HG03280 (cell line): ENCODE results near the gene NLGN2.

Source experiments
- ATAC-seq: cut with Tn5 transposase; IDR thresholded peaks from one replicate; pipeline ENCODE4 v1.9.1; 2021; ENCODE audit warnings: mild to moderate bottlenecking, moderate library complexity; ENCODE audit not compliant: unreplicated experiment

Gene NLGN2

DNA sequence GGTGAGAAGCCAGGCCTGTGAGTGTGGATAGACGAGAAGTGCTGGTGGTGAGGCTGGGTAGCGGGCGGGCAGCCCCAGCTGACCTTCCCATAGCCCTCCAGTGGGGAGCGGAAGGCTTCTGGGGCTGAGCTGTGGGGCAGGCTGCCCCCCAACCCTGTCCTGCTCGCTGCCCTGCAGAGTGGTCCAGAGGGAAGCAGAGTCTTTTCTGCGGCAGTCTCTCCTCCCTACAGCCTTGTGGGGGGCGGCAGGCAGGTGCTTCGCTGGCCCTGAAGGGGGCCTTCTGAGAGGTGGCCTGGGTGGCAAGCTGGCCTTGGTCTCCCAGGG, 3.7 kb downstream of the NLGN2 start:
- no peak for ATAC-seq

DNA sequence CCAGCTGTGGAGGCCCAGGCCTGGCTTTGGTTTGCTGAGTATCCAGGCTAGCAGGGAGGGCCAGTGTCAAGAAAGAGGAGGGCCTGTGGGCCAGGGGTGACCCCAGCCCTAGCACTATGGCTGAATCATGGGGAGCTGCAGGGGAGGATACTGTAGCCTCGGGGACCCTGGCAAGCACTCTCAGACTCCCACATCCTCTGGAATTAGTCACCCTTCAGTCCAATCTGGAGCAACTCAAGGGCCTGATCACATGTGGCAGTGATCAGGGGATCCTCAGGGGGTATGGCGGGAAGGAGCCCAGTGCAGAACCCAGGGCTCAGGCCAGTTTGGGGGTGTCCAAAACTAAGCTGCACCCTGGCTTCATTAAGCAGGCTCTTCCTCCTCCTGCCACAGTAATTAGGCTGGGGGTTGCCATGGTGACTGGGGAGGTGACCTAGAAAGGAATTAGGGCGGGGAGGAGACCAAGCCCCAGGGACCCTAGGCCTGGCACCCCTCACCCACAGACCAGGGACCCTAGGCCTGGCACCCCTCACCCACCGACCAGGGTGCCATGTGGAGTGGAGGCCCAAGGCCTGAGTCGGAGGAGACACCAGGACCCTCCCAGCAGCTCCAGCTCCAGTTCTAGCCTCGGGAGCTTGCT, 5.8 kb downstream of the NLGN2 start:
- no peak for ATAC-seq

DNA sequence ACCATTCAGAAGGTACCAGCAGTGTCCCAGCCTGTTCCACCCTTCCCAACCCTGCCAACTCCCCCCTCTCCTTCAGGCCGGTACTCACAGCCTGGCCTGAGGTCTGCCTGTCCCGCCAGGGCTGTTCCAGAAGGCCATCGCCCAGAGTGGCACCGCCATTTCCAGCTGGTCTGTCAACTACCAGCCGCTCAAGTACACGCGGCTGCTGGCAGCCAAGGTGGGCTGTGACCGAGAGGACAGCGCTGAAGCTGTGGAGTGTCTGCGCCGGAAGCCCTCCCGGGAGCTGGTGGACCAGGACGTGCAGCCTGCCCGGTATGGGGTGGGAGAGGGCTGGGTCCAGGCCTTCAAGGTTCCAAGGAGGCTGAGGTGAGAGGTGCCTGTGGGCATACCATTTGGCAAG, 7.2 kb downstream of the NLGN2 start:
- no peak for ATAC-seq

DNA sequence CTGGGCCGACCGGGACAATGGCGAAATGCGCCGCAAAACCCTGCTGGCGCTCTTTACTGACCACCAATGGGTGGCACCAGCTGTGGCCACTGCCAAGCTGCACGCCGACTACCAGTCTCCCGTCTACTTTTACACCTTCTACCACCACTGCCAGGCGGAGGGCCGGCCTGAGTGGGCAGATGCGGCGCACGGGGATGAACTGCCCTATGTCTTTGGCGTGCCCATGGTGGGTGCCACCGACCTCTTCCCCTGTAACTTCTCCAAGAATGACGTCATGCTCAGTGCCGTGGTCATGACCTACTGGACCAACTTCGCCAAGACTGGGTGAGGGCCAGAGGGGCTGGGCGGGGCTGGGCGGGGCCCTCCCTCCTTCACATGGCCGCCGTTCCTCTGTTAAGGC, 8.1 kb downstream of the NLGN2 start:
- ATAC-seq = no peak

DNA sequence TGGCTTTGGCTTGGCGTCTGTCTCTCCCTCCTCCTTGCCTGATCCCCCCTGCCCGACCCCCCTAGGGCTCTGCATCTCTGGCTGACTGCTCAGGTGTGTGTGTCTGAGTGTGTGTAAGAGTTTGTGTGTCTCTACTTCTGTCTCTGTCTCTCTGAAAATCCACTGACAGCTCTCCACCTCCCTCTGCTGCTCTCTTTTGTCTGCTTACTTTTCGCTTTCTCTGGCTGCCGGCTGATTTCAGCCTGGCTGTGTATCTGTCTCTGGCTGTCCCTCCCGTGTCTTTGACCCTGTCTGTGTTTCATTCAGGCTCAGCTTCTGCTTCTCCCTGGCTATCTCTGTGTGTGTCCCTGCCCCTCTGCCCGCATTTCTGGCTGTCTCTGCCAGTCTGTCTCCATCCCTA, 8.7 kb downstream of the NLGN2 start:
- ATAC-seq = no peak

DNA sequence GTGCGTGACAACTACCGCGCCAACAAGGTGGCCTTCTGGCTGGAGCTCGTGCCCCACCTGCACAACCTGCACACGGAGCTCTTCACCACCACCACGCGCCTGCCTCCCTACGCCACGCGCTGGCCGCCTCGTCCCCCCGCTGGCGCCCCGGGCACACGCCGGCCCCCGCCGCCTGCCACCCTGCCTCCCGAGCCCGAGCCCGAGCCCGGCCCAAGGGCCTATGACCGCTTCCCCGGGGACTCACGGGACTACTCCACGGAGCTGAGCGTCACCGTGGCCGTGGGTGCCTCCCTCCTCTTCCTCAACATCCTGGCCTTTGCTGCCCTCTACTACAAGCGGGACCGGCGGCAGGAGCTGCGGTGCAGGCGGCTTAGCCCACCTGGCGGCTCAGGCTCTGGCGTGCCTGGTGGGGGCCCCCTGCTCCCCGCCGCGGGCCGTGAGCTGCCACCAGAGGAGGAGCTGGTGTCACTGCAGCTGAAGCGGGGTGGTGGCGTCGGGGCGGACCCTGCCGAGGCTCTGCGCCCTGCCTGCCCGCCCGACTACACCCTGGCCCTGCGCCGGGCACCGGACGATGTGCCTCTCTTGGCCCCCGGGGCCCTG, 9.5 kb downstream of the NLGN2 start:
- ATAC-seq = no peak

DNA sequence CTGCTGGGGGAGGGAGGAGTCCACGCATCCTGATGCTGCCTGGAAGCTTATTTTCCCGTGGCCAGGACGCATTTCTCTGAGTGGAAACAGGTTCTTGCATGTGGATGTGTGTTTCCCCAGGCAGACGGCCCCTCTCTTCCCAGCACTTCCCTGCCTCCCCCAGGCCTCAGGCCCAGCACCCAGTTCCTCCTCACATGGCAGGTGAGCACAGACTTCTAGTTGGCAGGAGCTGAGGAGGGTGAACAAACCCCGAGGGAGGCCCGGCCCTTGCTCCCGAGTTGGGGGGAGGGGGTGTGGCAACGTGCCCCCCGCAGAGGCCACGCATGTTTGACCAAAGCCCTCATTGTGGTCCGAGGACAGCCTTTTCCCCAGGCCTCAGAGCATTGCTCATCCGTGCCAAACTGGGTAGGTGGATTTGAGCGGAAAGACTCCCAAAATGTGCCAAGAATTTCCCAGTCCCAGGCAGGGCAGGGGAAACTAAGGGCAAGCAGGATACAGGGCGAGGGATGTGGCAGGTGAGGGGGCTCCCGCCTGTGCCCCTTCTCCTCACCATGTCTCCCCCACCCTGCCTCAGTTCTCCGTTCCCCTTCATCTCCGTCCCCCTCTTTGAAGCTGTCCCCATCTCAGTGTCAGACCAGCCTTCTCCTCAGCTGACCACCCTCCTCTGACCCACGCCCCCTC, 11.0 kb downstream of the NLGN2 start:
- ATAC-seq = no peak

DNA sequence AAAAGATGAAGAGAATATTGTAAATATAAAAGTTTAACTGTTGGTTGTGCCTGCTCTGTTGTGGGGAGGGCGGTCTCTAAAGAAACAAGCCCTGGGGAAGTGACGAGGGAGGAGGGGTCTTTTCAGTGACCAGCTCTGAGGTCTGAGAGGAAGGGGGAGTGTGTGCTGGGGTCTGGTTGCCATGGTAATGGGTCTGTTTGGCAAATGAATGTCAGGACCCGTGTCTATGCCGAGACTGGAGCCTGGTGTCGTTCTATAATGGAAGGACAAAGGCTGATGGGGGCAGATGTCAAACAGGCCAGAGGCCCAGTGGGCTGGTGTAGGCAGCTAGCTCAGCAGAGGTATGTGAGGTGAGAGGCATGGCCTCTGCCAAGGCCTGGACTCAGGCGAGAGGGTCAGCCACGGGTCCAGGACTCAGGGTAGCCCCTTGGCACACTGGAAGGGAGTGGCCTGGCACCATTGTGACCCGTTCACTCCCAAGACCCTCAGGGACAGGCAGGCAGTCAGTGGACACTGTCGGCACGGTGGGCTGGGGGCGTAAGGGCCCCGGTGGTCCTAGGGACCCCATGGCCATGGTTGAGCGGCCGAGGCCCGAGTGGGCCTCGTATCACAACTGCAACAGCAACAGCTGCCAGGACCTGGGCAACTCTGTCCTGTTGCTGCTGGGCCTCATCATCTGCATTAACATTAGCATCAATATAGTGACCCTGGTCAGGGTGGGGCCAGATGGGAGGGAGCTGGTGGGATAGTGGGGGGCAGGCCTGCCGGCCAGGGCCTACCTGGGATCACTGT, 12.4 kb downstream of the NLGN2 start, which contains the start of gene SPEM1:
Gene SPEM1 (plus strand): TSS at position 506 of the 792 bp plus-strand sequence. CDS start 61 bp downstream, at position 567.
- no peak for ATAC-seq

DNA sequence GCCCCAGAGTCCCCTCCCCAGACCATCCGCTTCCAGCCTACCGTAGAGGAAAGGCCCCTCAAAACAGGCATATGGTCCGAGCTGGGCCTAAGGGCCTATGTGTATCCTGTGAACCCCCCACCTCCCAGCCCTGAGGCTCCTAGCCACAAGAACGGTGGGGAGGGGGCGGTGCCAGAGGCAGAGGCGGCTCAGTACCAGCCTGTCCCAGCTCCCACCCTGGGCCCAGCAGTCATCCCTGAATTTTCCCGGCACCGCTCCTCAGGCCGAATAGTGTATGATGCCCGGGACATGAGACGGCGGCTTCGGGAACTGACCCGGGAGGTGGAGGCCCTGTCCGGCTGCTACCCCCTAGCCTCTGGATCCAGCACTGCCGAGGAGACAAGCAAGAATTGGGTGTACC, 13.5 kb downstream of the NLGN2 start:
- no peak for ATAC-seq

DNA sequence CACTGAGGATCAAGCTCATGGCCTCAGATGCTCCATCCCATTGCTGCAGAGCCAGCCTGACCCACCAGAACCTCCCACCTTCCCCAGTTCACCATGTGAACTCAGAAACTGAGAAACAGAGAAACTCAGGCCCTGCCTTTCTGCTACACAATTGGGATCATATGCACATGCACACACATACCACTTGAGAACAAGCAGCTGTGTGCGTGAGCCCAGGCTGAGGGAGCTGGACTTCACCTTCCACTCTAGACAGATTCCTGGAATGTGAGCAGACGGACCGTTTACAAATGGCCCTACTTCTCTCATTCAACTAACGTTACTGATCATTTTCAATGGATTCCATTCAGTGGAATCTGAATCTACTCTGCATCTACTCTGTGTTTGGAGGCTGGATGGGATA, 16.0 kb downstream of the NLGN2 start:
- no peak for ATAC-seq

DNA sequence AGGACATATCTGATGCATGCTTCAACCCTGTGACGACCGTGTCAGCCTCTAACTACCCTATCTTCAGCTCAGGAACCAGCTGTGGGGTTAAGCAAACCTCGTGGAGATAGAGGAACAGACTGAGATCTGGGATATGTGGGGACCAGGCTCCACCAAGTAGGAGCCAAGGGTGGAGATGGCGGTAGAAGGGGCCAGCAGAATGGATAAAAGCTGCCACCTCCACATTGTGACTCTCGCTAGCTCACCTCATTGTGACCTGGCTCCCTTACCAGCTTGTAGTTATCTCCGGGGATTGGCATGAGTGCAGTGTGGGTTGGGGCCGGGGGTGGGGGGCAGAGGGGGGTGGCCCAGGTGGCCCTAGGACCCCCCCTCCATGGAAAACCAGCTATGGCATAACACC, 17.7 kb downstream of the NLGN2 start, which contains the start of gene SPEM2:
Gene SPEM2 (plus strand): TSS at position 301 of the 400 bp plus-strand sequence. CDS start 73 bp downstream, at position 374.
- no peak for ATAC-seq

DNA sequence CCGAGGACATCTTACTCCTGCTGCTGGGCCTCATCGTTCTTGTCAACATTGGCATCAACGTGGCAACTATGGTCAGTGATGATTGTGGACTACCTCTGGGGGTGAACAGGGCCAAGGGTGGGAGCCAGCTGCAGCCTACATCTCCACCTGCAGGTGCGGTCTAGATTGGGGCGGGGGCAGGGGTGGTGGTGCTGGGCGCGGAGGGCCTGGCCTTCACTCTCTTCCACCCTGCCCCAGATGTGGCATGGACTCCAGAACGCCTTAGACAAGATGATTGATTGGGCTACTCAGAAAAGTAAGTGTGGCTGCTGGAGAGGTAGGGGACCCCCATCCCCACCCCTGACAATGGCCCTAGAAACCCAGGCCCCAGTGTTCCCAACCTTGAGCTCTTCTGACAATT, 18.1 kb downstream of the NLGN2 start:
- ATAC-seq = no peak

DNA sequence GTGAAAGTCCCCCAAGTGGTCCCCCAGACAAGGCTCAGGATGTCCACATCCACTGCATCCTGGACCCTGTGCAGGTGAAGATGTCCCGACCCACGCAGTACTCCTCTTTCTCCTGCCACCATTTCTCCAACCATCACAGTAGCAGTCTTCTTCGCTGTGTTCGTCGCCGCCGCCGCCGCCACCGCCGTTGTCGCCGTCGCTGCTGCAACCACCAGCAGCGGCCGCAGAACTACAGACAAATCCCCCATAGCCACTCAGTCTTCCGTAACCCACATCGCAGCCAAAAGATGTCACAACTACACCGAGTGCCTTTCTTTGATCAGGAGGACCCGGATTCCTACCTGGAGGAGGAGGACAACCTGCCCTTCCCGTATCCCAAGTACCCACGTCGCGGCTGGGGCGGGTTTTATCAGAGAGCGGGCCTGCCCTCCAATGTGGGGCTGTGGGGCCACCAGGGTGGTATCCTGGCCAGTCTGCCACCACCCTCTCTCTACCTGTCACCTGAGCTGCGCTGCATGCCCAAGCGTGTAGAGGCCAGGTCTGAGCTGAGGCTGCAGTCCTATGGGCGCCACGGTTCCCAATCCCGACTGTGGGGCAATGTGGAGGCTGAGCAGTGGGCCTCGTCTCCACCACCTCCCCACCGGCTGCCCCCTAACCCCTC, 18.7 kb downstream of the NLGN2 start:
- no peak for ATAC-seq

DNA sequence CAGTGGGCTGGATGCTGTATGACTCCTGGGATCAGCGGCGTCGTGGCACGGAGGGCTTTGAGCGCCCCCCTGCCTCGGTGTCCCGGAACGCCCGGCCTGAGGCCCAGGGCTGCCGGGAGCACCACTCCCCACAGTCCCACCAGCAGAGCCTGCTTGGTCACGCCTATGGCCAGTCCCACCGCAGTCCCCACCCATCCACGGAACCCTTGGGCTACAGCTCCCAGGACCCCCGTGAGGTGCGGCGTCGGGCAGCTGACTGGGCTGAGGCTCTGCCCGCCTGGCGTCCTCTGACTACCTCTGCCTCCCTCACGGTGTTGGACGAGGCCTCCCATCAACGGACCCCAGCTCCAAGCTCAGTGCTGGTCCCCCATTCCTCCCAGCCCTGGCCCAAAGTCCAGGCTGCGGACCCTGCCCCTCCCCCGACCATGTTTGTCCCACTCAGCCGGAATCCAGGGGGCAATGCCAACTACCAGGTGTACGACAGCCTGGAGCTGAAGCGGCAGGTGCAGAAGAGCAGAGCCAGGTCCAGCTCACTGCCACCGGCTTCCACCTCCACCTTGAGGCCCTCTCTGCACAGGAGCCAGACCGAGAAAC, 19.3 kb downstream of the NLGN2 start:
- no peak for ATAC-seq

DNA sequence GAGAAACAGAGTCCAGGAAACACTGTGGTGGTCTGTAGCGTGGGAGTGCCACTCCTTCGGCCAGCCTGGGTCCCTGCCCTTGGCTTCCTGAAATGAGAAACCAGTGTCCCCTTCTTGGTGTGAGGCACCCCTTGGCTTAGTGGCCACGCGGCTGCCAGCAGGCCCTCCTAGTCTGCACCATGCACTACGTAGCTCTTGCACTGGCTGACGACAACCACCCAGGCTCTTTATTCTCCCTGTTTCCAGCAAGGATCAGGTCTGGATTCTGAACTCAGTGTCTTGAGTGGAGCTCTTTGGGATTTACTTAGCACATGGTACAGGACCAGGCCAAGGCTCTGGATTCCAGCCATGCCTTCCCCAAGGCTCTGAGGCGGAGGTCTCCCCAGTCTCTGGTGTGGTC, 19.9 kb downstream of the NLGN2 start:
- ATAC-seq = no peak

DNA sequence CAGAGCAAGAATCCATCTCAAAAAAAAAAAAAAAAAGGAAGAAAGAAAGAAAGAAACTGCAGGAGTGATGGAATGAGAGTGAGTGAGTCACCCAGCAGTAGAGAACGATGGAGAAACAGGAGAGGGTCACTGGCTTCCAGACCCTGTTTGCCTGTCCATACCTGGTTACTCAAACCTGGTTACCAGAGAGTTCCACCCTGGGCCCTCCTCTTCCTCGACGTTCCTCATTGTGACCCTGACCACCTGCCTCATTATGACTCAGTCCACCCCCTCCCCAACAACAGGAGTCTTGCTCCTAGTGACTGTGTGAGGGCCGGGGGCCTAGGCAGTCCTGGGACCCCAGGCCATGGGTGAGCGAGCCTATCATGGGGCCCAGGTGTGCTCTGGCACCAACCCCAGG, 20.9 kb downstream of the NLGN2 start, which contains the start of gene SPEM3:
Gene SPEM3 (plus strand): TSS at position 301 of the 400 bp plus-strand sequence. CDS start 46 bp downstream, at position 347.
- ATAC-seq = no peak

DNA sequence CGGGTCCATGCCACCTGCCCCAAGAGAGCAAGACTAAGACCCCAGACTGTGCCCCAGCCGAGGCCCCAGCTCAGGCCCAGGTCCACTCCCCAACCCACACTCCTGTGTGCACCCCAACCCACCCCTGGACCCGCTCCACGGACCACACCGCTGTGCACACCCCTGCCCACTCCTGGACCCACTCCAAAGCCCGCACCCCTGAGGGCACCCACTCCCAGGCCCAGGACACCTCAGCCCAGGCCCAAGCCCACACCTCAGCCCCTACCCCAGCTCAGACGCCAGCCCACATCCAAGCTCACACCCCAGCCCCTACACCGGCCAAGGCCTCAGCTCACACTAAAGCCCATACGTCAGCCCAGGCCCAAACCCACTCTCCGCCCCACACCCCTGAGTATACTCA, 22.1 kb downstream of the NLGN2 start:
- no peak for ATAC-seq

DNA sequence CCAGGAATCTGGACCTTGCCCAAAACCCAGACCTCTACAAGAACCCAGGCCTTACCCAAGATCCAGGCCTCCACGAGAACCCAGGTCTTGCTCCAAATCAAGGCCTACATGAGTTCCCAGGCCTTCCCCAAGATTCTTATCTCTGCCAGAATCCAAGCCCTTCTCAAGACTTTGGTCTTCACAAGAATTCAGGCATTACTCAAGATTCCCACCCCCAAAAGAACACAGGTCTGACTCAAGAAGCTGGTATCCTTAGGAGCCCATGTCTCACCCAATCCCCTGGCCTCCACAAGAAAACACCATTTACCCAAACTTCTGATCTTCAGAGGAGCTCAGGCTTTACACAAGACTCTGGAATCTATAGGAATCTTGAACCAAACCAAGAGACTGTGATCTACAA, 23.6 kb downstream of the NLGN2 start:
- no peak for ATAC-seq

DNA sequence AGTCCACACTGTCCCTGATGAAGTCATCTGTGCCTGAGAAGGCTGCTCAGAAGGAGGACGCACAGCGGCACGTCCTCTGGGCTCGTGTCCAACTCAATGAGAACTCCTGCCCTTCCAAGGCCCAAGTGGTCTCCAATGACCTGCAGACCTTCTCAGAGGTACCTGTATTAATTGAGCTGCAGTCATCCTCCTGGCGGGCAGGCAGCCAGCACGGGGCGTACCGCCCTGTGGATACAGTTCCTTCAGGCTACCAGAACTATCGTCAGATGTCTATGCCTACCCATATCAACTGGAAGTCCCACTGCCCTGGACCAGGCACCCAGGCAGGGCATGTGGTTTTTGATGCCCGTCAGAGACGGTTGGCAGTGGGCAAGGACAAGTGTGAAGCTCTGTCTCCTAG, 24.7 kb downstream of the NLGN2 start:
- no peak for ATAC-seq
